HepG2 (cell line): Measurements from ENCODE around the gene KCNQ5. TPM values are rescaled to one million over a fixed set of nuclear protein-coding genes. Genes with fewer than 3 reads are reported as not detected.

Experiments used
- ATAC-seq: fragments of 200-7000 bp; cut with Tn5 transposase; 3 replicates; pipeline ENCODE4 v1.9.1; 2020; ENCODE audit warnings: mild to moderate bottlenecking, moderate library complexity
- BruUV-seq: library from RNA; stranded (reverse); fragments of 400-500 nt; replicated peaks from 2 replicates; lab custom pipeline; 2021; lab: Mats Ljungman, UMichigan
- CTCF ChIA-PET: fragments of 300-600 bp; formaldehyde crosslinking; extraction: SDS; loops from one replicate; lab custom pipeline; 2021; ENCODE audit warnings: low total read pairs, inconsistent platforms, low intra/inter-chr PET ratio; lab: Yijun Ruan, JAX
- POLR2A ChIA-PET: fragments of 350-600 bp; sonication (Branson Sonifier 250); formaldehyde crosslinking; loops from one replicate; lab custom pipeline; 2020; ENCODE audit warnings: antibody characterized with exemption, inconsistent platforms; lab: Yijun Ruan, JAX
- DNase-seq: peaks from one replicate; pipeline ENCODE4 v3.0.0-alpha.2; 2015; ENCODE audit warnings: low spot score
- FAIRE-seq: peaks from 3 replicates; lab custom pipeline; 2011; peaks lifted over from hg19 to GRCh38; lab: Jason Lieb, UNC
- H2AFZ ChIP-seq: one replicate; pipeline ENCODE4 v1.6.1; 2011; ENCODE audit warnings: low read length, inconsistent platforms
- H3K27ac ChIP-seq: fragments of 300-600 bp; 3 replicates; pipeline ENCODE4 v1.8.0; 2011; ENCODE audit warnings: mixed run types, mild to moderate bottlenecking, mixed read lengths, low read length, inconsistent platforms; ENCODE audit not compliant: insufficient read depth; ENCODE audit errors: extremely low read length
- H3K27me3 ChIP-seq, 2 experiments: fragments of 200-600 bp in 1 of 2; 2 replicates in 1 of 2; 3 replicates in 1 of 2; pipeline versions ENCODE4 v1.6.0 to v1.8.0; 2011; ENCODE audit warnings: low read length in 2 of 2, mild to moderate bottlenecking in 2 of 2, moderate library complexity in 2 of 2, inconsistent platforms in 1 of 2; ENCODE audit not compliant: insufficient read depth in 2 of 2, control insufficient read depth in 1 of 2
- H3K36me3 ChIP-seq, 2 experiments: fragments of 200-600 bp in 1 of 2; replicated peaks in 1 of 2; 2 replicates in 1 of 2; 3 replicates in 1 of 2; pipeline versions ENCODE4 v1.5.1 to v1.8.0; 2011; ENCODE audit warnings: low read length in 2 of 2, inconsistent platforms in 1 of 2; ENCODE audit not compliant: insufficient read depth in 2 of 2, control insufficient read depth in 1 of 2
- H3K4me1 ChIP-seq: 2 replicates; pipeline ENCODE4 v1.5.1; 2012; ENCODE audit warnings: low read length, inconsistent platforms; ENCODE audit not compliant: insufficient read depth
- H3K4me2 ChIP-seq: 2 replicates; pipeline ENCODE4 v1.6.0; 2011; ENCODE audit warnings: low read depth, low read length, inconsistent platforms
- H3K4me3 ChIP-seq, 3 experiments: fragments of 200-600 bp in 1 of 3; sonication (generic), shearing (Covaris generic) in 1 of 3; replicated peaks in 1 of 3; 2 replicates each; pipeline ENCODE4 v1.5.1; 2011 to 2016; ENCODE audit warnings: low read length in 3 of 3, inconsistent platforms in 2 of 3, low read depth in 2 of 3, mild to moderate bottlenecking in 2 of 3, control low read depth in 1 of 3, mixed read lengths in 1 of 3; ENCODE audit not compliant: insufficient read depth in 1 of 3
- H3K79me2 ChIP-seq: one replicate; pipeline ENCODE4 v1.6.1; 2011; ENCODE audit warnings: low read length, inconsistent platforms; ENCODE audit not compliant: insufficient read depth
- H3K9ac ChIP-seq: 2 replicates; pipeline ENCODE4 v1.6.0; 2011; ENCODE audit warnings: mild to moderate bottlenecking, low read depth, low read length, inconsistent platforms; ENCODE audit not compliant: insufficient read depth
- H3K9me3 ChIP-seq: 2 replicates; pipeline ENCODE4 v1.5.1; 2012; ENCODE audit warnings: mild to moderate bottlenecking, low read length
- H4K20me1 ChIP-seq: 2 replicates; pipeline ENCODE4 v1.6.0; 2011; ENCODE audit warnings: inconsistent platforms, mild to moderate bottlenecking, low read length, moderate library complexity; ENCODE audit not compliant: insufficient read depth
- ARID3A ChIP-seq: IDR thresholded peaks from 2 replicates; pipeline ENCODE4 v1.6.1; 2012; ENCODE audit warnings: low read depth, low read length, improper control_type of control experiment
- ATF2 ChIP-seq: sonication (generic); formaldehyde crosslinking; IDR thresholded peaks from 2 replicates; pipeline ENCODE4 v1.4.0; 2020; ENCODE audit warnings: missing genetic modification reagents
- KDM5B ChIP-seq: sonication (generic); formaldehyde crosslinking; IDR thresholded peaks from 2 replicates; pipeline ENCODE4 v1.4.0; 2020; ENCODE audit warnings: missing genetic modification reagents, mild to moderate bottlenecking, borderline replicate concordance
- MAF1 ChIP-seq: sonication (generic); formaldehyde crosslinking; IDR thresholded peaks from 2 replicates; pipeline ENCODE4 v1.5.0; 2020; ENCODE audit warnings: missing genetic modification reagents, borderline replicate concordance
- MZF1 ChIP-seq: sonication (generic); formaldehyde crosslinking; IDR thresholded peaks from 2 replicates; pipeline ENCODE4 v1.8.1; 2023; ENCODE audit warnings: mild to moderate bottlenecking, missing genetic modification reagents, borderline replicate concordance
- SP1 ChIP-seq, 2 experiments: fragments of 450-650 bp in 1 of 2; sonication (generic) in 1 of 2; formaldehyde crosslinking in 1 of 2; IDR thresholded peaks; 2 replicates each; pipeline versions ENCODE4 v1.4.0 to v1.6.1; 2016 to 2020; ENCODE audit warnings: missing genetic modification reagents in 1 of 2
- SP140L ChIP-seq: sonication (generic); formaldehyde crosslinking; IDR thresholded peaks from 2 replicates; pipeline ENCODE4 v1.4.0; 2020; ENCODE audit warnings: missing genetic modification reagents, borderline replicate concordance
- TMF1 ChIP-seq: sonication (generic); formaldehyde crosslinking; IDR thresholded peaks from 2 replicates; pipeline ENCODE4 v1.8.1; 2022; ENCODE audit warnings: low read depth, missing genetic modification reagents
- ZNF30 ChIP-seq: sonication (generic); formaldehyde crosslinking; IDR thresholded peaks from 2 replicates; pipeline ENCODE4 v1.5.0; 2020; ENCODE audit warnings: mild to moderate bottlenecking, missing genetic modification reagents
- ZNF549 ChIP-seq: sonication (generic); formaldehyde crosslinking; IDR thresholded peaks from 2 replicates; pipeline ENCODE4 v1.5.0; 2020; ENCODE audit warnings: missing genetic modification reagents
- WGBS: methylation state at CpG from one replicate; pipeline ENCODE4 v1.1.6; 2017; ENCODE audit warnings: low lambda C conversion rate; 5-methylcytosine and 5-hydroxymethylcytosine counted together
- in situ Hi-C: cut with HindIII; loops from 2 replicates; pipeline ENCODE4 v1.10.0; 2017; ENCODE audit warnings: low pct_unique_long_range_greater_than_20kb; ENCODE audit not compliant: extremely low pct_ligation_motif_present
- intact Hi-C: fragments of 100-400 bp; cut with micrococcal nuclease; formaldehyde crosslinking; loops from one replicate; pipeline ENCODE4 v1.10.0; 2022; ENCODE audit not compliant: unreplicated experiment
- polyA plus RNA-seq, 8 experiments: library from polyadenylated mRNA; depleted of rRNA in 3 of 8; stranded (reverse) in 7 of 8; unstranded in 1 of 8; fragments of >200 nt; fragmentation: Illumina TruSeq in 4 of 8; extraction: Trizol in 4 of 8; gene quantifications; 2 replicates each; pipeline versions ENCODE4 v1.2.1 to v1.2.3, GENCODE V29; 2011 to 2016; ENCODE audit warnings: low read depth in 4 of 8, missing spikeins in 1 of 8, mixed read lengths in 1 of 8; ENCODE audit not compliant: insufficient read depth in 1 of 8
- total RNA-seq, 5 experiments: library from RNA; depleted of rRNA; stranded (reverse); fragments of >200 nt; fragmentation: Illumina TruSeq; extraction: Trizol; gene quantifications; 2 replicates each; pipeline ENCODE4 v1.2.3, GENCODE V29; 2016; ENCODE audit warnings: low read depth in 1 of 5
- TF ChIP-seq, protein P1 (sequence below): sonication (generic); formaldehyde crosslinking; IDR thresholded peaks from 2 replicates; pipeline ENCODE4 v1.5.1; 2020; ENCODE audit warnings: mild to moderate bottlenecking, missing genetic modification reagents, moderate library complexity

Gene KCNQ5
- total and polyA plus RNA-seq, 2 of the 13 experiments (the other 11 are each of a cell fraction or from before 2014, with no cell fraction given) = 0.04 TPM; not detected in 1

GRCh38 chr6:72635636-72636035 is 13.8 kb downstream of the KCNQ5 start (continued):
- no peak for TF ChIP-seq TMF1
- TF ChIP-seq, all 625 proteins: peak for 0

GRCh38 chr6:72636215-72636614 is 14.4 kb downstream of the KCNQ5 start:
- POLR2A ChIA-PET = no interaction called here
- FAIRE-seq (no peak), DNase-seq (no peak), ATAC-seq (no peak)
- H3K4me1 ChIP-seq = no peaks in the 10 kb centered on the region
- intact Hi-C loops = no loop called here
- no peak overlapping the region for H2AFZ ChIP-seq
- CTCF ChIA-PET = no interaction called here
- WGBS = 2% methylated on average over 2 of the region's 2 CpGs
- no peak for TF ChIP-seq MZF1 (CRISPR knock-in tag)
- TF ChIP-seq MAF1 = no peak
- no peak for TF ChIP-seq ZNF549 (CRISPR knock-in tag)
- TF ChIP-seq SP140L (CRISPR knock-in tag) = no peak
- TF ChIP-seq ARID3A = no peak
- TF ChIP-seq ATF2 = no peak
- TF ChIP-seq ZNF30 (CRISPR knock-in tag) = no peak
- TF ChIP-seq, protein P1, sequence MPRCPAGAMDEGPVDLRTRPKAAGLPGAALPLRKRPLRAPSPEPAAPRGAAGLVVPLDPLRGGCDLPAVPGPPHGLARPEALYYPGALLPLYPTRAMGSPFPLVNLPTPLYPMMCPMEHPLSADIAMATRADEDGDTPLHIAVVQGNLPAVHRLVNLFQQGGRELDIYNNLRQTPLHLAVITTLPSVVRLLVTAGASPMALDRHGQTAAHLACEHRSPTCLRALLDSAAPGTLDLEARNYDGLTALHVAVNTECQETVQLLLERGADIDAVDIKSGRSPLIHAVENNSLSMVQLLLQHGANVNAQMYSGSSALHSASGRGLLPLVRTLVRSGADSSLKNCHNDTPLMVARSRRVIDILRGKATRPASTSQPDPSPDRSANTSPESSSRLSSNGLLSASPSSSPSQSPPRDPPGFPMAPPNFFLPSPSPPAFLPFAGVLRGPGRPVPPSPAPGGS (CRISPR knock-in tag) = no peak
- no peak for TF ChIP-seq KDM5B (CRISPR knock-in tag)
- no peak for TF ChIP-seq SP1 (IDR thresholded peaks at IDR 0.05)
- TF ChIP-seq SP1 (CRISPR knock-in tag; IDR thresholded peaks at IDR 0.05) = no peak
- H4K20me1 ChIP-seq = no peaks in the 10 kb centered on the region
- H3K79me2 ChIP-seq = no peaks in the 10 kb centered on the region
- H3K9ac ChIP-seq = no peak overlapping the region
- H3K27ac ChIP-seq = no peak overlapping the region
- H3K27me3 ChIP-seq = no peaks in the 10 kb centered on the region; a peak in 1 of 5 replicates
- H3K9me3 ChIP-seq = no peaks in the 10 kb centered on the region
- no TSS peak for BruUV-seq
- no peaks in the 10 kb centered on the region for H3K36me3 ChIP-seq
- in situ Hi-C loops = no loop called here
- H3K4me2 ChIP-seq = no peak overlapping the region
- H3K4me3 ChIP-seq = no peak overlapping the region
